SU-DHL-6 (cell line): ENCODE measurements around the gene RHOB.

Experiments used
- EZH2phosphoT487 ChIP-seq: fragments of 200-600 bp; sonication (generic), shearing (Covaris generic); conservative IDR thresholded peaks from 2 replicates; pipeline ENCODE4 v1.6.1; 2018; ENCODE audit warnings: mild to moderate bottlenecking, antibody characterized with exemption, low read length, moderate library complexity, mixed read lengths
- TF ChIP-seq, protein P1 (sequence below): fragments of 200-600 bp; sonication (generic); IDR thresholded peaks from one replicate; pipeline ENCODE4 v1.5.1; 2017; ENCODE audit warnings: antibody characterized with exemption, mild to moderate bottlenecking, low read length, moderate library complexity; ENCODE audit not compliant: insufficient read depth, poor library complexity, severe bottlenecking

DNA sequence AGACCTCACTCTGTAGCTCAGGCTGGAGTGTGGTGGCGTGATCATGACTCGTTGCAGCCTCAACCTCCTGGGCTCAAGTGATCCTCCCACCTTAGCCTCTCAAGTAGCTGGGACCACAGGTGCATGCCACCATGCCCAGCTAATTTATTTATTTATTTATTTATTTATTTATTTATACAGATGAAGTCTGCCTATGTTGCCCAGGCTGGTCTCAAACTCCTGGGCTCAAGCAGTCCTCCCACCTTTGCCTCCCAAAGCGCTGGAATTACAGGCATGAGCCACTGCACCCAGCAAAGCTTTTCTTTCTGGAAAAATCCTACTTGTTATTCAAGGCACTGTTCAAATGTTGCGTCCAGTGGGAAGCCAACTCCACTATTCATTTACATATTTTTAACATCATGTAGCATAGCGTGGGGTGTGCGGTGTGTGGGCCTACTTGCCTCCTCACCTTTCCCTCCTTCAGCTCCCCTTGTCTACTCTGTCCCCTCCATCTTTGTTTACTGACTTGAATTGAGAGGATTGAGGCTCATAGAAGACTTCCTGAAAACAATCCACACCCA, 6.8 kb upstream of the RHOB start:
- TF ChIP-seq, protein P1, sequence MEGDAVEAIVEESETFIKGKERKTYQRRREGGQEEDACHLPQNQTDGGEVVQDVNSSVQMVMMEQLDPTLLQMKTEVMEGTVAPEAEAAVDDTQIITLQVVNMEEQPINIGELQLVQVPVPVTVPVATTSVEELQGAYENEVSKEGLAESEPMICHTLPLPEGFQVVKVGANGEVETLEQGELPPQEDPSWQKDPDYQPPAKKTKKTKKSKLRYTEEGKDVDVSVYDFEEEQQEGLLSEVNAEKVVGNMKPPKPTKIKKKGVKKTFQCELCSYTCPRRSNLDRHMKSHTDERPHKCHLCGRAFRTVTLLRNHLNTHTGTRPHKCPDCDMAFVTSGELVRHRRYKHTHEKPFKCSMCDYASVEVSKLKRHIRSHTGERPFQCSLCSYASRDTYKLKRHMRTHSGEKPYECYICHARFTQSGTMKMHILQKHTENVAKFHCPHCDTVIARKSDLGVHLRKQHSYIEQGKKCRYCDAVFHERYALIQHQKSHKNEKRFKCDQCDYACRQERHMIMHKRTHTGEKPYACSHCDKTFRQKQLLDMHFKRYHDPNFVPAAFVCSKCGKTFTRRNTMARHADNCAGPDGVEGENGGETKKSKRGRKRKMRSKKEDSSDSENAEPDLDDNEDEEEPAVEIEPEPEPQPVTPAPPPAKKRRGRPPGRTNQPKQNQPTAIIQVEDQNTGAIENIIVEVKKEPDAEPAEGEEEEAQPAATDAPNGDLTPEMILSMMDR, result no peak
- no peak for TF ChIP-seq EZH2phosphoT487
